ENCODE measurements around the gene TGFBR1.

- TF ChIP-seq CTCF (IDR thresholded peaks at IDR 0.05; ENCODE audit: insufficient read depth, low read depth, low read length) (no peak), EZH2 (IDR thresholded peaks at IDR 0.05; ENCODE audit: insufficient read depth, low read length) (no peak)
These were observed 35.4 kb upstream of the TGFBR1 start for GRCh38 chr9:99069546-99069945.
